Erythroblast (primary cell): Measurements from ENCODE around the gene ZCCHC7.
"Not testable (repeated sequence)": the region's sequence is repeated elsewhere in the genome, so short reads cannot be mapped to it uniquely, and the experiment has no call there.

Source experiments
- GATA1 ChIP-seq: IDR thresholded peaks from 2 replicates; pipeline ENCODE4 v1.6.1; 2011; ENCODE audit warnings: low read depth, mild to moderate bottlenecking, control low read depth, low read length, moderate library complexity
- POLR2A ChIP-seq: IDR thresholded peaks from 2 replicates; pipeline ENCODE4 v1.6.1; 2011; ENCODE audit warnings: mild to moderate bottlenecking, low read length

GRCh38 chr9:37114442-37114841 lies 5.9 kb upstream of the ZCCHC7 start:
- TF ChIP-seq POLR2A, GATA1: not testable (repeated sequence)
